Measurements from ENCODE around the gene GLIS1.

GLIS1 gene

DNA sequence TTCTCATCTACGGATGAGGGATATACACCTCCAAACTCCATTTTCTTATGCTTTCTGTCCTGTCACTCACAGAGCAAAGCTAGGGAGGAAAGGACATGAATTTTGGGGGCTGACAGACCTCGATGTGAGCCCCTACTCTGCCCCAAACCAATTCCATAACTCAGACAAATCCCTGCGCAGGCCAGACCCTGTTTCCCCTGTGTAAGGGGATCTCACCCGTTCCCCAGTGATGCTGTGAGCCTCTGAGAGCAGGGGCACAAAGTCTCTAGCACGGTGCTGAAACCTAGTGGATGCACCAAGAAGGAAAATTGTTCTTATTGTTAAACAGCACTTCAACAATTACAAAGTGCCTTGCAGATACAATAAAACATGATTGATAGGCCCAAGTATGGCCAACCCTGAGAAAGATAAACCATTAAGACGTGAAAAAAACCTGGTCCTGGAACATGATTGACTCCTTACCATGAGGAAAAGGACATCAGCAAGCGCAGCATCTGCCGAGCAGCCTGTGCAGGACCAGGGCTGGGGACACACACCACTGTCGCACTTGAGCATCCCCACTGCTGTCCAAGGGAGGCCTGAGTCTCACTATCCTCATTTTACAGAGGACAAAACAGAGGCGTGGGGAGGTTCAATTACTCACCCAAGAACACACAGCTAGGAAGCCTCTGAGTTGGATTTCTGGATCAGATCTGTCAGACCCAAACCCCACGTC, 137.8 kb downstream of the GLIS1 start:
- H3K4me3 ChIP-seq (ENCODE audit: extremely low read depth, insufficient read depth, low read length, poor library complexity, severe bottlenecking), result no peak overlapping the region
- H3K27ac ChIP-seq (ENCODE audit: low read depth, low read length, severe bottlenecking), result no peak overlapping the region
- 83 to 89% methylated on average over 6 to 7 of the region's 11 CpGs for WGBS, 2 experiments (ENCODE audit: insufficient coverage in 2 of 2)
- H3K4me1 ChIP-seq (ENCODE audit: control insufficient read depth, insufficient read depth, low read length, poor library complexity, severe bottlenecking), result no peaks in the 10 kb centered on the region
- no peaks in the 10 kb centered on the region for H3K9me3 ChIP-seq (ENCODE audit: control insufficient read depth, low read length)
- H3K36me3 ChIP-seq (ENCODE audit: control insufficient read depth, insufficient read depth, low read length), result no peaks in the 10 kb centered on the region

GRCh38 chr1:53600561-53600960, 138.4 kb downstream of the GLIS1 start:
- Histone ChIP-seq H3K4me1 (ENCODE audit: control insufficient read depth, insufficient read depth, low read length, poor library complexity, severe bottlenecking) (no peaks in the 10 kb centered on the region), H3K36me3 (ENCODE audit: control insufficient read depth, insufficient read depth, low read length) (no peaks in the 10 kb centered on the region), H3K27ac (ENCODE audit: low read depth, low read length, severe bottlenecking) (no peak overlapping the region), H3K4me3 (ENCODE audit: extremely low read depth, insufficient read depth, low read length, poor library complexity, severe bottlenecking) (no peak overlapping the region), H3K9me3 (ENCODE audit: control insufficient read depth, low read length) (no peaks in the 10 kb centered on the region)
- WGBS, 2 experiments (ENCODE audit: insufficient coverage in 2 of 2), result 61 to 67% methylated on average over 6 to 8 of the region's 8 CpGs

- no peaks in the 10 kb centered on the region for H3K36me3 ChIP-seq (ENCODE audit: control insufficient read depth, insufficient read depth, low read length)
Measured at GRCh38 chr1:53600001-53600400, 139.0 kb downstream of the GLIS1 start.

GRCh38 chr1:53599481-53599880, 139.5 kb downstream of the GLIS1 start:
- Histone ChIP-seq H3K9me3 (ENCODE audit: control insufficient read depth, low read length) (no peaks in the 10 kb centered on the region), H3K4me1 (ENCODE audit: control insufficient read depth, insufficient read depth, low read length, poor library complexity, severe bottlenecking) (no peaks in the 10 kb centered on the region), H3K27ac (ENCODE audit: low read depth, low read length, severe bottlenecking) (no peak overlapping the region), H3K4me3 (ENCODE audit: extremely low read depth, insufficient read depth, low read length, poor library complexity, severe bottlenecking) (no peak overlapping the region), H3K36me3 (ENCODE audit: control insufficient read depth, insufficient read depth, low read length) (no peaks in the 10 kb centered on the region)
- 86 to 100% methylated on average over 3 to 4 of the region's 4 CpGs for WGBS, 2 experiments (ENCODE audit: insufficient coverage in 2 of 2)

More at GRCh38 chr1:53600001-53600400, 139.0 kb downstream of the GLIS1 start:
- Histone ChIP-seq H3K9me3 (ENCODE audit: control insufficient read depth, low read length) (no peaks in the 10 kb centered on the region), H3K4me1 (ENCODE audit: control insufficient read depth, insufficient read depth, low read length, poor library complexity, severe bottlenecking) (no peaks in the 10 kb centered on the region), H3K27ac (ENCODE audit: low read depth, low read length, severe bottlenecking) (no peak overlapping the region), H3K4me3 (ENCODE audit: extremely low read depth, insufficient read depth, low read length, poor library complexity, severe bottlenecking) (no peak overlapping the region)
- WGBS, 2 experiments (ENCODE audit: insufficient coverage in 2 of 2), result 67 to 70% methylated on average over 4 of the region's 5 CpGs

DNA sequence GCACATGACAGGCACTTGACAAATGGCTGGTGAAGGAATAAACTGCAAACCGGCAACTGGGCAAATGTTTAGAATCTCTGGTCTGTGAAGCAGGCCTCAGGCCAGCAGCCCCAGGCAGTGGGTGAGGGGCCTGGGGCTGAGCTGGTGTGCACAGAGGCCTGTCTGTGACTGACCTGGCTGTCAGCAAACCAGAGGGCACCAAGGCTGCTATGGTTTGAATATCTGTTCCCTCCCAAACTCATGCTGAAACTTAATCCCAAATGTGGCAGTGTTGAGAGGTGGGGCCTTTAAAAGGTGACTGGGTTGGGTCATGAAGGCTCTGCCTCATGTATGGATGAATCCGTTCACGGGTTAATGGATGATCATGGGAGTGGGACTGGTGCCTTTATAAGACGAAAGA, 140.0 kb downstream of the GLIS1 start:
- H3K27ac ChIP-seq (ENCODE audit: low read depth, low read length, severe bottlenecking), result no peak overlapping the region
- 84 to 97% methylated on average over 4 of the region's 4 CpGs for whole genome bisulfite sequencing, 2 experiments (ENCODE audit: insufficient coverage in 2 of 2)
- H3K4me1 ChIP-seq (ENCODE audit: control insufficient read depth, insufficient read depth, low read length, poor library complexity, severe bottlenecking), result no peaks in the 10 kb centered on the region
- no peaks in the 10 kb centered on the region for H3K36me3 ChIP-seq (ENCODE audit: control insufficient read depth, insufficient read depth, low read length)
- H3K9me3 ChIP-seq (ENCODE audit: control insufficient read depth, low read length), result no peaks in the 10 kb centered on the region
- H3K4me3 ChIP-seq (ENCODE audit: extremely low read depth, insufficient read depth, low read length, poor library complexity, severe bottlenecking), result no peak overlapping the region

GRCh38 chr1:53595906-53596305, 143.1 kb downstream of the GLIS1 start:
- no peak overlapping the region for H3K4me3 ChIP-seq (ENCODE audit: extremely low read depth, insufficient read depth, low read length, poor library complexity, severe bottlenecking)
- 87 to 91% methylated on average over 6 of the region's 7 CpGs for WGBS, 2 experiments (ENCODE audit: insufficient coverage in 2 of 2)
- H3K27ac ChIP-seq (ENCODE audit: low read depth, low read length, severe bottlenecking), result no peak overlapping the region
- no peaks in the 10 kb centered on the region for H3K9me3 ChIP-seq (ENCODE audit: control insufficient read depth, low read length)
- peaks cover 3% of the 10 kb centered on the region for H3K4me1 ChIP-seq (ENCODE audit: control insufficient read depth, insufficient read depth, low read length, poor library complexity, severe bottlenecking)
- H3K36me3 ChIP-seq (ENCODE audit: control insufficient read depth, insufficient read depth, low read length), result no peaks in the 10 kb centered on the region

GRCh38 chr1:53594391-53595180, 144.4 kb downstream of the GLIS1 start:
- no peaks in the 10 kb centered on the region for H3K9me3 ChIP-seq (ENCODE audit: control insufficient read depth, low read length)
- H3K4me1 ChIP-seq (ENCODE audit: control insufficient read depth, insufficient read depth, low read length, poor library complexity, severe bottlenecking), result peaks cover 6% of the 10 kb centered on the region
- H3K27ac ChIP-seq (ENCODE audit: low read depth, low read length, severe bottlenecking), result no peak overlapping the region
- WGBS, 2 experiments (ENCODE audit: insufficient coverage in 2 of 2), result 89% methylated on average over 25 to 31 of the region's 31 CpGs
- H3K36me3 ChIP-seq (ENCODE audit: control insufficient read depth, insufficient read depth, low read length), result no peaks in the 10 kb centered on the region
- no peak overlapping the region for H3K4me3 ChIP-seq (ENCODE audit: extremely low read depth, insufficient read depth, low read length, poor library complexity, severe bottlenecking)

- Histone ChIP-seq H3K36me3 (ENCODE audit: control insufficient read depth, insufficient read depth, low read length) (no peaks in the 10 kb centered on the region), H3K4me3 (ENCODE audit: extremely low read depth, insufficient read depth, low read length, poor library complexity, severe bottlenecking) (no peak overlapping the region), H3K27ac (ENCODE audit: low read depth, low read length, severe bottlenecking) (no peak overlapping the region), H3K4me1 (ENCODE audit: control insufficient read depth, insufficient read depth, low read length, poor library complexity, severe bottlenecking) (peaks cover 6% of the 10 kb centered on the region), H3K9me3 (ENCODE audit: control insufficient read depth, low read length) (no peaks in the 10 kb centered on the region)
- WGBS, 2 experiments (ENCODE audit: insufficient coverage in 2 of 2), result 71 to 72% methylated on average over 27 of the region's 27 CpGs
Measured at GRCh38 chr1:53593758-53594380, 145.1 kb downstream of the GLIS1 start.

DNA sequence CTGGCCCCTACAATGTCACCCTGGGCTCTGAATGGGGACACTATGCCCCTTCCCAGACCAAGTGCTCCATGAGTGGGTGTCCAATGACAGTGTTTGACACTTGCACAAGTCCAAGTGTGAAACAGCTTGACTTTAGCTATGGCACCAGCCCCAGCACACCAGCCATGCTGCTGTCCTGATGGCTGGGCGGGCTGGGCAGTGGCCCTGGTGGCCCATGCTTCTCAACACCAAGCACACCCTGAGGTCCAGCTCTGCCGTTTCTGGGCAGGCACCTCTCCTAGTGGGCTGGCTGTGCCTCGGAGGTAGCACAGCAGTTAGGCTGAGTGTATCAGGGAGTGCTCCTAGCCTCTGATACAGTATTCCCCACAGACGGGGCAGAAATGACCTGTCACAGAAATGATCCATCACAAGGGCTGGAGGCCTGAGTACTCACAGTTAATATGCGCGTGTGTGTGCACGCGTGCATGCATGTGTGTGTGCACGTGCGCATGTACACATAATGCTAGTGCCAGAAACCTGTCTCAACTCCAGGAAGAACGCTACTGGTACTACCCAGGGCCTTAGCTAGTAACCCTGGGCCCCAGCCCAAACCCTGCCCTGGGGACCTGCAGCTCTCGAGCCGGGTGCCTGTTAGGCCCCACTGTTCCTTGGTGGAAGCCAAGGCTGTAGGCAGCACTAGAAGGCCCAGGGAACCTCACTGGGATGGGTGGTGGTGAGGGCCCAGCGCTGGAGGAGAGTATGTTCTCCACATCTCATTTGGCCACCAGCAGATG, 145.8 kb downstream of the GLIS1 start:
- Histone ChIP-seq H3K27ac (ENCODE audit: low read depth, low read length, severe bottlenecking) (no peak overlapping the region), H3K4me1 (ENCODE audit: control insufficient read depth, insufficient read depth, low read length, poor library complexity, severe bottlenecking) (peaks cover 6% of the 10 kb centered on the region), H3K36me3 (ENCODE audit: control insufficient read depth, insufficient read depth, low read length) (no peaks in the 10 kb centered on the region), H3K4me3 (ENCODE audit: extremely low read depth, insufficient read depth, low read length, poor library complexity, severe bottlenecking) (no peak overlapping the region), H3K9me3 (ENCODE audit: control insufficient read depth, low read length) (no peaks in the 10 kb centered on the region)
- WGBS, 2 experiments (ENCODE audit: insufficient coverage in 2 of 2), result 95 to 96% methylated on average over 13 of the region's 14 CpGs

DNA sequence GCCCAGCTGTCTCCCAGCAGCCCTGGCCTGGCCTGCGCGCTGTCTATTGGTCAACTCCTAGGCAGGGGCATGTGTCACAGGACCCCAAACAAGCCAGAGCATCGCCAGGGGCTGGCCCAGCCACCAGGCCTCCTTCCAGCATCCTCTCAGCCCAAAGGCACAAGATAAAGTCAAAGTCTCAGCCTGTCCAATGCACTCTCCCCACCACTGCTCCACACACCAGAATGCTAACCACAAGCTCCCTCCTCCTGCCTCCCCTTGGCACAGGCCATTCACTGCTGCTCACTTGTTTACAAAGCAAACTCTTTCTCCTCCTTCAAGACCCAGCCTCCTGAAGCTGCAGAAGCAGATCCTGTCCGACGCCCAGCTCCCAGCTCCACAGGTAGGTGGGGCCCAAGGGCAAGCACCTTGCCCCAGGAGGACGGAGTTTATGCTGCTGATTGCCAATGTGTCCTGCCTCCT, 146.4 kb downstream of the GLIS1 start:
- H3K4me3 ChIP-seq (ENCODE audit: extremely low read depth, insufficient read depth, low read length, poor library complexity, severe bottlenecking), result no peak overlapping the region
- H3K36me3 ChIP-seq (ENCODE audit: control insufficient read depth, insufficient read depth, low read length), result no peaks in the 10 kb centered on the region
- H3K9me3 ChIP-seq (ENCODE audit: control insufficient read depth, low read length), result no peaks in the 10 kb centered on the region
- peaks cover 6% of the 10 kb centered on the region for H3K4me1 ChIP-seq (ENCODE audit: control insufficient read depth, insufficient read depth, low read length, poor library complexity, severe bottlenecking)
- no peak overlapping the region for H3K27ac ChIP-seq (ENCODE audit: low read depth, low read length, severe bottlenecking)
- 71 to 83% methylated on average over 4 to 5 of the region's 6 CpGs for WGBS, 2 experiments (ENCODE audit: insufficient coverage in 2 of 2)
